Gastrocnemius medialis (tissue), 4 donors: ENCODE data around the gene OTOF.

Experiments used
- CTCF ChIP-seq, 5 experiments: fragments of 450-650 bp in 3 of 5; fragments of 200-600 bp in 2 of 5; sonication (generic) in 2 of 5; IDR thresholded peaks in 4 of 5; conservative IDR thresholded peaks in 1 of 5; 1 replicate in 4 of 5; 2 replicates in 1 of 5; pipeline ENCODE4 v1.5.1; 2016 to 2019; ENCODE audit warnings: antibody characterized with exemption in 5 of 5, mild to moderate bottlenecking in 3 of 5, moderate library complexity in 3 of 5
- POLR2A ChIP-seq, 2 donors: fragments of 450-650 bp; IDR thresholded peaks; one replicate each; pipeline ENCODE4 v1.6.1; 2017; ENCODE audit warnings: antibody characterized with exemption in 2 of 2, mild to moderate bottlenecking in 2 of 2, moderate library complexity in 2 of 2

GRCh38 chr2:26407526-26407925, 70.4 kb downstream of the OTOF start:
- no peak for TF ChIP-seq CTCF (IDR thresholded peaks at IDR 0.05 in 4 of 5, conservative IDR thresholded peaks at IDR 0.05 in 1 of 5)
- no peak for TF ChIP-seq POLR2A (IDR thresholded peaks at IDR 0.05)
